Hypothalamus (tissue), 51 donors: Measurements from ENCODE around the gene LDAH.
A peak's percentile ranks its signal among the peaks of the same experiment; 100 is the strongest.

Source experiments
- DNase-seq, 51 donors: peaks; one replicate each; lab custom pipeline; 2025; lab: John Stamatoyannopoulos, UW

Gene LDAH

GRCh38 chr2:20687260-20687832 is 135.6 kb downstream of the LDAH start:
- DNase-seq = no peak

- DNase-seq = no peak
These were observed 138.3 kb downstream of the LDAH start for GRCh38 chr2:20684581-20685063.

- DNase-seq = no peak
These were observed 140.6 kb downstream of the LDAH start for GRCh38 chr2:20682167-20682920.

GRCh38 chr2:20680744-20681375 is 142.0 kb downstream of the LDAH start:
- no peak for DNase-seq

GRCh38 chr2:20678780-20679179 is 144.1 kb downstream of the LDAH start:
- DNase-seq = no peak

GRCh38 chr2:20678086-20678395 is 144.9 kb downstream of the LDAH start:
- no peak for DNase-seq

GRCh38 chr2:20677301-20678085 is 145.4 kb downstream of the LDAH start:
- DNase-seq = no peak

- DNase-seq = no peak
These were observed 146.3 kb downstream of the LDAH start for GRCh38 chr2:20676353-20677215.

- no peak for DNase-seq
These were observed 147.1 kb downstream of the LDAH start for GRCh38 chr2:20675701-20676352.

- DNase-seq = peak in 1 of 51 donors; percentile 12
These were observed 147.8 kb downstream of the LDAH start for GRCh38 chr2:20674974-20675679.

- no peak for DNase-seq
These were observed 148.5 kb downstream of the LDAH start for GRCh38 chr2:20674309-20674965.

- no peak for DNase-seq
These were observed 149.1 kb downstream of the LDAH start for GRCh38 chr2:20673686-20674308.

- DNase-seq = no peak
These were observed 150.5 kb downstream of the LDAH start for GRCh38 chr2:20672201-20672951.

- no peak for DNase-seq
These were observed 151.2 kb downstream of the LDAH start for GRCh38 chr2:20671736-20672080.

- no peak for DNase-seq
These were observed 151.7 kb downstream of the LDAH start for GRCh38 chr2:20671036-20671735.

- no peak for DNase-seq
These were observed 152.4 kb downstream of the LDAH start for GRCh38 chr2:20670315-20671035.
